Ramos (cell line): Measurements from ENCODE around the gene RLF.

ENCODE experiments used
- in situ Hi-C: fragments of 300-500 bp; cut with MboI; formaldehyde crosslinking; loops from one replicate; pipeline ENCODE4 v1.14.3; 2022; ENCODE audit warnings: low sequenced_read_pairs; ENCODE audit not compliant: unreplicated experiment

The RLF gene, protein sequence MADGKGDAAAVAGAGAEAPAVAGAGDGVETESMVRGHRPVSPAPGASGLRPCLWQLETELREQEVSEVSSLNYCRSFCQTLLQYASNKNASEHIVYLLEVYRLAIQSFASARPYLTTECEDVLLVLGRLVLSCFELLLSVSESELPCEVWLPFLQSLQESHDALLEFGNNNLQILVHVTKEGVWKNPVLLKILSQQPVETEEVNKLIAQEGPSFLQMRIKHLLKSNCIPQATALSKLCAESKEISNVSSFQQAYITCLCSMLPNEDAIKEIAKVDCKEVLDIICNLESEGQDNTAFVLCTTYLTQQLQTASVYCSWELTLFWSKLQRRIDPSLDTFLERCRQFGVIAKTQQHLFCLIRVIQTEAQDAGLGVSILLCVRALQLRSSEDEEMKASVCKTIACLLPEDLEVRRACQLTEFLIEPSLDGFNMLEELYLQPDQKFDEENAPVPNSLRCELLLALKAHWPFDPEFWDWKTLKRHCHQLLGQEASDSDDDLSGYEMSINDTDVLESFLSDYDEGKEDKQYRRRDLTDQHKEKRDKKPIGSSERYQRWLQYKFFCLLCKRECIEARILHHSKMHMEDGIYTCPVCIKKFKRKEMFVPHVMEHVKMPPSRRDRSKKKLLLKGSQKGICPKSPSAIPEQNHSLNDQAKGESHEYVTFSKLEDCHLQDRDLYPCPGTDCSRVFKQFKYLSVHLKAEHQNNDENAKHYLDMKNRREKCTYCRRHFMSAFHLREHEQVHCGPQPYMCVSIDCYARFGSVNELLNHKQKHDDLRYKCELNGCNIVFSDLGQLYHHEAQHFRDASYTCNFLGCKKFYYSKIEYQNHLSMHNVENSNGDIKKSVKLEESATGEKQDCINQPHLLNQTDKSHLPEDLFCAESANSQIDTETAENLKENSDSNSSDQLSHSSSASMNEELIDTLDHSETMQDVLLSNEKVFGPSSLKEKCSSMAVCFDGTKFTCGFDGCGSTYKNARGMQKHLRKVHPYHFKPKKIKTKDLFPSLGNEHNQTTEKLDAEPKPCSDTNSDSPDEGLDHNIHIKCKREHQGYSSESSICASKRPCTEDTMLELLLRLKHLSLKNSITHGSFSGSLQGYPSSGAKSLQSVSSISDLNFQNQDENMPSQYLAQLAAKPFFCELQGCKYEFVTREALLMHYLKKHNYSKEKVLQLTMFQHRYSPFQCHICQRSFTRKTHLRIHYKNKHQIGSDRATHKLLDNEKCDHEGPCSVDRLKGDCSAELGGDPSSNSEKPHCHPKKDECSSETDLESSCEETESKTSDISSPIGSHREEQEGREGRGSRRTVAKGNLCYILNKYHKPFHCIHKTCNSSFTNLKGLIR (N-terminal part only)

GRCh38 chr1:40161125-40161887 is at the start of gene RLF:
TSS of gene RLF (plus strand) at chr1:40161387. CDS start at chr1:40161400, 13 bp downstream.
- in situ Hi-C loops, result no loop called here

DNA sequence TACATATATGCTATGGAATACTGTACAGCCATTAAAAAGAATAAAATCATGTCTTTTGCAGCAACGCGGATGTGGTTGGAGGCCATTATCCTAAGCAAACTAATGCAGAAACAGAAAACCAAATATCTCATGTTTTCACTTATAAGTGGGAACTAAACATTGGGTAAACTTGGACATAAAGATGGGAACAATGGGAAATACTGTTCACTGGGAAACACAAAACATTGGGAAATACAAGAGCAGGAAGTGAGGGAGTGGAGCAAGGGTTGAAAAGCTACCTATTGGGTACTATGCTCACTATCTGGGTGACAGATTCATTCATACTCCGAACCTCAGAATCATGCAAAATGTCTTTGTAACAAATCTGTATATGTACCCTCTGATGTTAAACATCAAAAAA is 46.8 kb upstream of the RLF start:
- in situ Hi-C loops, result no loop called here

DNA sequence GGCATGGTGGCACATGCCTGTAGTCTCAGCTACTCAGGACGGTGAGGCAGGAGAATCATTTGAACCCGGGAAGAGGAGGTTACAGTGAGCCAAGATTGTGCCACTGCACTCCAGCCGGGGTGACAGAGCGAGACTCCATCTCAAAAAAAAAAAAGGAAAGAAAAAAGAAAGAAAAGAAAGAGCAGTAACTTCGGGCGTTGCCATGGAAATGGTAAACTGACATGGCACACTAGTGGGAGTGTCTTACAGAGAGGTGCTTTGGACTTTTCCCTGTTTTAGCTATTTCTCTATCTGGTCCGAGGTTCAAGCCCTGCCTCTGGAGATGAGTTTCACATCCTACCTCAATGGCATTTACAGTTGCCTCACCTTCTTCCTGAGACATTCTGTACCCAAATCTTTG is 41.1 kb upstream of the RLF start:
- in situ Hi-C loops, result no loop called here

- in situ Hi-C loops, result no loop called here
Measured at GRCh38 chr1:40122855-40123254, 38.3 kb upstream of the RLF start.

DNA sequence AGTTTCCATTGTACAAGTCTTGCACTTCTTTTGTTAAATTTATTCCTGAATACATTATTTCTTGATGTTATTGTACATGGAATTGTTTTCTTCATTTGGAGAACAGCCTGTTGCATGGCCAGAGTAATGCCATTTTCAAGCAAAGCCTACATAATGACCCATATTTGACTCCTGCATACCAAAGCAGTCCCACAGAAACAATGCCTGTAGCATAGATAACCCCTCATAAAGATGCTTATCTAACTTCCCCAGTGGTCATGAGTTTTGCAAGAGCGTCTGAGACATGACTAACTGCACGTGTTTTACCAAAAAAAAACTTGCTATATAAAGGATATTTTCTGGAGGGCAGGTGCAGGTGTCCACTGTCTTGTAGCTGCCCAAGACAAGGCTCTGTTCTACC is 30.3 kb upstream of the RLF start:
- in situ Hi-C loops, result no loop called here

DNA sequence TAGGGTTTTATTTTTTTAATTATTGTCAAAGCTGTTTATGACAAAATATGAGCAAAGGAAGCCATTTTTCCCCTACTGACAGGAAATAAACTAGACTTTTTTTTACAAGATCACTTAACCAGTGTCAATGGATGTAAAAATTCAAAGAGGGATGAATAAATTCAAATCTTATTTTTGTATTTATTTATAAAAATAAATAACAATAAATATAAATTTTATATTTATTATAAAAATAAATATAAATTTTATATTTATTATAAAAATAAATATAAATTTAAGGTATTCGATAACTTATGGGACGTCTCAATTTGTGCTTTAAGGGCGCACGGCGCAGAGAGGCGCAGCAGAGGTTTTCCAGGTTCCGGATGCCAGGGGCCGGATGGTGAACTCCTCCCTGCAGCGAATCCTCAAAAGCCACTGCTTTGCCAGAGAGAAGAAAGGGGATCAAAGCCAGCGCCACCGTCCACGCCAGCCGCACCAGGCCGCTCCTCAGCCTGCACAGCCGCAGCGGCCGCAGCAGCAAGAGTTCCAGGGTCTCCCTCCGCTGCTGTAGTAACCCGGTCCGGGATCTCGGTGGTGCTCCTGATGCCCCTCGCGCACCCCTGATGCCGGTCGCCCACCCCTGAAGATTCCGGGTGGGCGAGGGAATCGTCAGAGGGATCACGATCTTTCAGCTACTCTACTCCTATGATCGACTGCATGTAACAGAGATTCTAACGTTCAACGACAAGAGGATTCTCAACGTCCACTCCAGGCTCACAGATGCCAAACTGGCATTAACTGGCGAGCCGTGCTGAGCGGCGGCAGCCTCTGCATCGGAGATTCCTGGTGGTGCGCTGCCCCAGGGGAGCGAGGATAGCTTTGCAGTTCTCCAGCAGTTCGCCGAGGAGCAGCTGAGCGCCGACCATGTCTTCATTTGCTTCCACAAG is 28.5 kb upstream of the RLF start:
- in situ Hi-C loops, result no loop called here

- in situ Hi-C loops, result no loop called here
Measured at GRCh38 chr1:40133312-40133665, 27.9 kb upstream of the RLF start.

- in situ Hi-C loops, result no loop called here
Measured at GRCh38 chr1:40133839-40134238, 27.3 kb upstream of the RLF start.

DNA sequence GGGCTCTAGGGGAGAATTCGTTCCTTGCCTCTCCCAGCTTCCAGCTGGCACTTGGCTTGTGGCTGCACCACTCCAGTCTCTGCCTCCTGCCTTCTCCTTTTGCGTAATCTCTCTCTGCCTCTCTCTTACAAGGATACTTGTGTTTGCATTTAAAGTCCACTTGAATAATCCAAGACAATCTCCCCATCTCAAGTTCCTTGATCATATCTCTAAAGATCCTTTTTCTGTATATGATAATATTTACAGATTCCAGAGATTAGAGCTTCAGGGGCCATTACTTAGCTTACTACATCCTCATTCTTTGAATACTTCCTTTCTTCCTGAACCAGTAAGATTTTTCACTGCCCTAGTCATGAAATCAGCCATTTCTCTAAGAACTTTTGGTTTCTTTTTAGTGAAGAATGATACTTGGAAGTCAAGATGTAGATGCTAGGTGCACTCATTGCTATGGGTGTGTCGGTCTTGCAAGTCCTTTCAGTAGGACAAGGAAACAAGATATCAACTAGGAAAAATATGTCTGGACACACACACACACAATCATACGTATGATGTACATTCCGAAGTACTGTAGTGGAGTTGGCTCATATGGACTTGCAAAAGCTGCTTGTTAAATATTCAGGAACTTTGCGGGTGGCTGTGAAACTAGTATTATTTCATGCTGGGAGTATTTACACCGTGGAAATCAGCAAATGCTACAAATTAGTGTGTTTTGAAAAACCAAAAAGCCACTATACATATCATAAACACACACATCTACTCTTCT is 20.8 kb upstream of the RLF start:
- in situ Hi-C loops, result loop anchor here (10.0 kb wide), 1 partner anchor 264 kb away; no protein-coding TSS in a partner anchor

- in situ Hi-C loops, result loop anchor here (10.0 kb wide), 1 partner anchor 263 kb away; no protein-coding TSS in a partner anchor
Measured at GRCh38 chr1:40141878-40142535, 19.2 kb upstream of the RLF start.

DNA sequence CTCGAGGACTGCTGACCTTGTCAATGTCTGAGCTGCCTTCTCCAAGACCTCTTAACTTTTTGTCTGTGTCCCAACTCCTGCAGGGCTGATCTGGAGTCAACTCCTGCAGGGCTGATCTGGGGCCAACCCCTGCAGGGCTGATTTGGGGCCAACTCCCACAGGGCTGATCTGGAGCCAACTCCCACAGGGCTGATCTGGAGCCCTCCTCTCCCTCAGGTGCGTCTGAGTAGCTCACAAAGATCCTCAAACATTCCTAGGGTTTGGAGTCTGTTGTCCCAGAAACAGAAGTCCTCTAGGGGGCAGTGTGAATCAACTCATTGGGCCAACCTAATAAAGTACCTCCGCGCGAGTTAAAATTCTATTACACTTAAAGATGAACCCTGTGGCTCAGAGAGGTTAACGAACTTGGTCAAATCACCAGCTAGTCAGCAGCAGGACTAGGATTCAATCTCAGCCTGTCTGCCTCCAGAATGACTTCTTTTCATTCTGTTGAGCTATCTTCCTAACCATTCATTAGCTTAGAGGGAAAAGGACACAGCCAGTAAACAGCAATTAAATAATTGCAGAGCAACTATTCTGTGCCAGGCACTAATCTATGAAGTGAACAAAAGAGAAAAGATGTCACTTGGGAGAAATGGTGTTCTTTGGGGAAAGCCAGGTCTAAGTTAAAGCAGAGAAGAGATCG is 17.2 kb upstream of the RLF start:
- in situ Hi-C loops, result loop anchor here (10.0 kb wide), 1 partner anchor 261 kb away; no protein-coding TSS in a partner anchor

DNA sequence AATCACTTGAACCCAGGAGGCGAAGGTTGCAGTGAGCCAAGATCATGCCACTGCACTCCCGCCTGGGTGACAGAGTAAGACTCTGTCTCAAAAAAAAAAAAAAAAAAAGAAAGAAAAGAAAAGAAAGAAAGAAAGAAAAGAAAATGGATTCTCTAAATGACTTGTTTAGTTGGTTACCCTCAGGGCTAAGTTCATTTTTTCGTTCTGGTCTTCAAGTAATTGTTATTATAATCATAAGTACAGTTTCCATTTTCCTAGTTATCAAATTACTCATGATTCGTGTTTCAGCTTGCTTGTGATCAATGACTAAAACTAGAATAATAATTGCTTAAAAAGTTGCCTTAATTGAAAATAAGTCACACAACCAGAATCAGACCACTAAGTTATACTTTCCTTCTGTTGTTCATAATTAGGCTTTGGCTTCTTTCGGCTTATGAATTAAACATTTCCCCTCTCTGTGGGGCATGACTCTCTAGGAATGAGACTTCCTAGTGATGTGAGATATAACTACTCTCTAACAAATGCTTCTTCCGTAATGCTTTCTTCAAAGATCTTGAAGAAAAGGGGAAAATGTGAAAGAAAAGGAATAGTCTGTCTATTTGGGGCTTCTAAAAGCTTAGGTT is 9.6 kb upstream of the RLF start:
- in situ Hi-C loops, result no loop called here

DNA sequence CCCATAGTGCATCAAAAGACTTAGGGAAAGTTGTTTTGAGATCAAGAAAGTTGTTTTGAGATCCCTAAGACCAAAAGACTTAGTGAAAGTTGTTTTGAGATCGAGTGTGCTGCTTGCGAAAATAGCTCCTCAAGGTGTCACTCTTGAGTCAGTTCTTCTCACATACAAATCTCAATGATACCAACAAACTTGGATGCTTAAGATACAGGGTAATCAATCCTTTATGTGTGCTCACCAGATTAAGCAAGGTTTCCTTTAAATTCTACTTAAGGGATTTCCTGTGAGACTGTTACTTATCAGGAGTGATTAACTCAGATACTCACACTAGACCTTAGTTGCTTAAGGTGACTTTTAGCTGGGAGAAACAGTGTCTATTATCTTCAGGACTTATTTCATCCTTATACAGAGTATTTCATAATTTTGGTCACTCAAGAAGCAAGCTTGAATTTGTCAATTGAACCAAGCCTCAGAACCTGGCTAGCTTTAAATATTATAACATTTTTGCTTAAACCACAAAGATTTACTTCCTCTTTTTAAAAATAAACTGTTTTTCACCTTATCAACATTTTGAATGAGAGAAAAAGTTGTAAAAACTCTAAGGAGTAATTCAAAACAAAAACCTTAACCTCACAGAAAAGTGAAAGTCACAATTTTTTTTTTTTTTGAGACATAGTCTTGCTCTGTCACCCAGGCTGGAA is 8.0 kb upstream of the RLF start:
- in situ Hi-C loops, result no loop called here

DNA sequence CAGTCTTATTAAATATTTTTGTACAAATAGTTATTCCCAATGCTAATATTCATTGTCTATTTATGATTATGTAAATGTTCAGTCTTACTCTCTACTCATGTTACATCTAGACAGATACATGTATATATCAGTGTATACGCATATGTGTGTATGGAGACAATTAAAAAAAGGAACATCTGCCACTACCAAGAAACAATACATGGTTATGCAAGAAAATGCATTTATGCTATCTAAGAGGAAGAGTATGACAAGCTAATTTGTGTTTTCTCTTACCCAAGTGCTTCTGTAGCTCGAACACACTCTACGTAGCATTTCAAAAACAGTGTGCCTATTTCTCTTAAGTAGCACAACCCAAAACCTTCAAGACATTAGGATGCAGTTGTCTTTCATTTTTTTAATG is 6.1 kb upstream of the RLF start:
- in situ Hi-C loops, result no loop called here

- in situ Hi-C loops, result no loop called here
Measured at GRCh38 chr1:40155910-40156309, 5.3 kb upstream of the RLF start.

DNA sequence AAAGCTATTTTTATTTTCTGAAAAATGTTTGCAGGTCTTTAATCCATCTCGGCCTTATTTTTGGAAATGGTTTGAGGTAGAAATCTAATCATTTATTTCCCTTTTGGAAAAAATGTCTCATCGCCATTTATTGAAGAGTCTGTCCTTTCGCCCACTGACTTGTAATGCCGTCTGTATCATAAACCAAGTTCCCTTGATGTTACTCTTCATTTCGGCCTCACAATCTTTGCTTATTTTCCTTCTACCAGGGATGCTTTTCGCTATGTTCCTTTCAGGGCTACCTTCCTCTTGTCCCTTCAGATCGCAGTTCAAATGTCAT is 422 bp upstream of the RLF start:
- in situ Hi-C loops, result no loop called here
